Stomach smooth muscle (tissue), 2 donors: ENCODE results near the gene TBC1D16.
"Not testable (repeated sequence)": the region's sequence is repeated elsewhere in the genome, so short reads cannot be mapped to it uniquely, and the experiment has no call there.

ENCODE experiments used
- H3K27ac ChIP-seq: one replicate; pipeline ENCODE4 v1.7.0; 2013; ENCODE audit warnings: mild to moderate bottlenecking, low read length, inconsistent platforms
- H3K27me3 ChIP-seq, 2 donors: one replicate each; pipeline ENCODE4 v1.7.0; 2013; ENCODE audit warnings: low read length in 2 of 2; ENCODE audit not compliant: insufficient read depth in 2 of 2, control insufficient read depth in 1 of 2
- H3K36me3 ChIP-seq, 2 donors: one replicate each; pipeline ENCODE4 v1.7.0; 2013; ENCODE audit warnings: low read length in 2 of 2; ENCODE audit not compliant: control insufficient read depth in 2 of 2, insufficient read depth in 2 of 2
- H3K4me1 ChIP-seq: one replicate; pipeline ENCODE4 v1.7.0; 2013; ENCODE audit warnings: low read length; ENCODE audit not compliant: control insufficient read depth, insufficient read depth
- H3K4me3 ChIP-seq, 2 donors: one replicate each; pipeline ENCODE4 v1.7.0; 2013; ENCODE audit warnings: low read length in 2 of 2
- H3K9ac ChIP-seq, 2 donors: one replicate each; pipeline ENCODE4 v1.7.0; 2013; ENCODE audit warnings: low read length in 2 of 2, mild to moderate bottlenecking in 1 of 2
- H3K9me3 ChIP-seq, 2 donors: one replicate each; pipeline ENCODE4 v1.7.0; 2013; ENCODE audit warnings: low read length in 2 of 2; ENCODE audit not compliant: control insufficient read depth in 2 of 2
- donor health status: healthy.
- donor health status: Pancreatic carcinoma.

The TBC1D16 gene

GRCh38 chr17:80002070-80002641, 33.5 kb downstream of the TBC1D16 start:
- no peaks in the 10 kb centered on the region for H3K27me3 ChIP-seq

DNA sequence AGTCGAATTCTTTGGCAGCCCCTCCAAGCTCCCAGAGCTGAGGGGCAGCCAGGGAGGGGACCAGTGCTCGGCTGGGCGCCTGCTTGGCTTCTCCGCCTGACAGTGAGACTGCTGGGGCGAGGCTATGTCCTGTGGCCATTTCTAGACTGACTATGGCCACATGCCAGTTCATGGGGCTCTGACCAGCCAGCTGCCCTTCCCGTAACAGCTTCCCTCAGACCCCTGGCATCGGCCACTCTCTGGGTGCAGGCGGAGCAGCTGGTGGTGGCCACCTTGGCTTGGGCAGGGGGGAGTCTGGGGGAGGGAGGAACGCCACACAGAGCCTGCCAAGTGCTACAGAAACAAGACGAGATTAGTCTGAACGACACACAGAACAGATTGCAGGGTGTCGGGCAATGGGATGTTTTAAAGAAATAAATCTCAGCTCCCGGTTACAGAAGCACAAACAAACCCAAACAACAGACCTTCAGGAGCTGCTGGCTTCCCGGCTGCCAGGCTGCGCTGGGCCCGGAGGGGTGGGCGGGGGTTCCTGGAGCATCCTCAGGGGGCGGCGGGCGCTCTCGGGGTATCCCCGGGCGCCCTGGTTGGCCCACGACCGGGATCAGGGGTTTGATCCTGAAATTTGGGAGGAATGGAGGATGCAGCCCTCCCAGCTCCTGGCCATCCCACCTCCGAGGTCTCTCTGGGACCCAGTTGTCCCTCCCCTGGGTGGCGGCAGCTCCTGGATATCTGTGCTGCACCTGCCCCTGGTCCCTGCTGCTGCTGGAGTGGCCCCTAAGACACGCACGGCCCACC, 34.5 kb downstream of the TBC1D16 start:
- Histone ChIP-seq H3K9me3 (no peaks in the 10 kb centered on the region), H3K36me3 (no peaks in the 10 kb centered on the region), H3K27ac (peak overlapping the region; percentile 41), H3K9ac (no peak overlapping the region), H3K4me3 (peak overlapping the region in 1 of 2 donors; percentile 52), H3K27me3 (no peaks in the 10 kb centered on the region), H3K4me1 (peaks cover 10% of the 10 kb centered on the region)

More at GRCh38 chr17:80002070-80002641, 33.5 kb downstream of the TBC1D16 start:
- Histone ChIP-seq H3K27ac (no peak overlapping the region), H3K9me3 (no peaks in the 10 kb centered on the region), H3K36me3 (no peaks in the 10 kb centered on the region), H3K9ac (no peak overlapping the region), H3K4me3 (no peak overlapping the region), H3K4me1 (peaks cover 10% of the 10 kb centered on the region)

DNA sequence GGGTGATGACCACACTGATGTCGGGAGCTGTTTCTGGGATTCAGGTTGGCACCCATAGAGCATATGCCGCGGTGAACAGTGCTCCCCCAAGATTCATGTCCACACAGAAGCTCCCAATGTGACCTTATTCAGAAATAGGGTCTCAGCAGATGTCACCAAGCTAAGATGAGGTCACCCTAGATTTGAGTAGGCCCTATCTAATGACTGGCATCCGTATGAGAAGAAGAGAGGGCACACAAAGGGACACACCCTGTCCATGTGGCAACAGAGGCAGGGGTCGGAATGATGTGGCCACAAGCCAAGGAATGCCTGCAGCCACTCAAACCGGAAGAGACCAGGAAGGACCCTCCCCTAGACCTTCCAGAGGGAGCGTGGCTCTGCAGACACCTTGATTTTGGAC, 35.5 kb downstream of the TBC1D16 start:
- H3K4me1 ChIP-seq: peaks cover 7% of the 10 kb centered on the region
- no peaks in the 10 kb centered on the region for H3K36me3 ChIP-seq
- H3K9ac ChIP-seq: no peak overlapping the region
- H3K9me3 ChIP-seq: no peaks in the 10 kb centered on the region
- H3K27ac ChIP-seq: peak overlapping the region; percentile 41
- no peaks in the 10 kb centered on the region for H3K27me3 ChIP-seq
- no peak overlapping the region for H3K4me3 ChIP-seq

GRCh38 chr17:79997011-79997660, 38.5 kb downstream of the TBC1D16 start:
- peaks cover 29% of the 10 kb centered on the region for H3K4me1 ChIP-seq
- no peak overlapping the region for H3K27ac ChIP-seq

GRCh38 chr17:79996291-79996690, 39.4 kb downstream of the TBC1D16 start:
- Histone ChIP-seq H3K4me3 (no peak overlapping the region), H3K27me3 (no peaks in the 10 kb centered on the region), H3K9me3 (no peaks in the 10 kb centered on the region), H3K27ac (no peak overlapping the region), H3K4me1 (peaks cover 35% of the 10 kb centered on the region), H3K36me3 (no peaks in the 10 kb centered on the region), H3K9ac (no peak overlapping the region)

More at GRCh38 chr17:79997011-79997660, 38.5 kb downstream of the TBC1D16 start:
- no peaks in the 10 kb centered on the region for H3K36me3 ChIP-seq
- H3K9me3 ChIP-seq: no peaks in the 10 kb centered on the region
- H3K9ac ChIP-seq: no peak overlapping the region
- no peaks in the 10 kb centered on the region for H3K27me3 ChIP-seq
- no peak overlapping the region for H3K4me3 ChIP-seq

DNA sequence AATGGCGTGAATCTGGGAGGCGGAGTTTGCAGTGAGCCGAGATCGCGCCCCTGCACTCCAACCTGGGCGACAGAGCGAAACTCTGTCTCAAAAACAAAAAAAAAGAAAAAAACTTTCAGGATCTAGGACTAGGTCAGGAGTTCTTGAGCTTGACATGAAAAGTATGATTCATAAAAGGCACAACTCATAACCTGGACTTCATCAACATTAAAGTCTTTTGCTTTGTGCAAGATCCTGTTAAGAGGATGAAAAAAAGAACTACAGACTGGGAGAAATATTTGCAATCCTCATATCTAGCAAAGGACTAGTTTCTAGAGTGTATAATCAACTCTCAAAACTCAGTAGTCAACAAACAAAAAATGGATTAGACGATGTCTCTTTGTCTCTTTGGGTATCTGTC, 40.0 kb downstream of the TBC1D16 start:
- no peaks in the 10 kb centered on the region for H3K9me3 ChIP-seq
- no peak overlapping the region for H3K27ac ChIP-seq
- H3K9ac ChIP-seq: no peak overlapping the region
- no peak overlapping the region for H3K4me3 ChIP-seq
- peaks cover 34% of the 10 kb centered on the region for H3K4me1 ChIP-seq
- H3K36me3 ChIP-seq: no peaks in the 10 kb centered on the region
- H3K27me3 ChIP-seq: no peaks in the 10 kb centered on the region

GRCh38 chr17:79994602-79995001, 41.1 kb downstream of the TBC1D16 start:
- Histone ChIP-seq H3K9me3 (no peaks in the 10 kb centered on the region), H3K27ac (no peak overlapping the region), H3K4me3 (no peak overlapping the region), H3K27me3 (no peaks in the 10 kb centered on the region), H3K4me1 (peaks cover 32% of the 10 kb centered on the region), H3K9ac (no peak overlapping the region), H3K36me3 (no peaks in the 10 kb centered on the region)

GRCh38 chr17:79994228-79994569, 41.5 kb downstream of the TBC1D16 start:
- Histone ChIP-seq H3K4me3 (peak overlapping the region in 1 of 2 donors; percentile 69), H3K27ac (peak overlapping the region; percentile 49), H3K4me1 (peaks cover 32% of the 10 kb centered on the region)
- not testable (repeated sequence) for H3K36me3 ChIP-seq, H3K9me3 ChIP-seq, H3K9ac ChIP-seq, H3K27me3 ChIP-seq

GRCh38 chr17:79993390-79994227, 42.1 kb downstream of the TBC1D16 start:
- H3K27me3 ChIP-seq: no peaks in the 10 kb centered on the region
- peak overlapping the region; percentile 49 for H3K27ac ChIP-seq
- no peaks in the 10 kb centered on the region for H3K36me3 ChIP-seq
- H3K4me1 ChIP-seq: peaks cover 32% of the 10 kb centered on the region
- H3K4me3 ChIP-seq: peak overlapping the region; percentile 0 to 69
- H3K9me3 ChIP-seq: no peaks in the 10 kb centered on the region
- no peak overlapping the region for H3K9ac ChIP-seq

- H3K4me3 ChIP-seq: peak overlapping the region; percentile 23 to 69
Measured at GRCh38 chr17:79992649-79993389, 42.9 kb downstream of the TBC1D16 start.

More at GRCh38 chr17:79992649-79993389, 42.9 kb downstream of the TBC1D16 start:
- Histone ChIP-seq H3K4me1 (peaks cover 35% of the 10 kb centered on the region), H3K36me3 (no peaks in the 10 kb centered on the region), H3K27me3 (no peaks in the 10 kb centered on the region), H3K9me3 (no peaks in the 10 kb centered on the region), H3K9ac (peak overlapping the region in 1 of 2 donors; percentile 36), H3K27ac (peak overlapping the region; percentile 46)
